Muscle of arm (tissue), 12 donors: ENCODE data around the gene GPR39. TPM values are rescaled to one million over a fixed set of nuclear protein-coding genes. Genes with fewer than 3 reads are reported as not detected.
A peak's percentile ranks its signal among the peaks of the same experiment; 100 is the strongest.
"Not testable (repeated sequence)": the region's sequence is repeated elsewhere in the genome, so short reads cannot be mapped to it uniquely, and the experiment has no call there.

Source experiments
- DNase-seq: peaks from one replicate; pipeline ENCODE4 v3.0.0-alpha.2; 2013
- polyA plus RNA-seq, 12 donors: library from polyadenylated mRNA; unstranded; fragments of 120-200 nt; gene quantifications; one replicate each; pipeline ENCODE4 v1.2.1, GENCODE V29; 2013; ENCODE audit not compliant: insufficient read length in 12 of 12

Gene GPR39
- polyA plus RNA-seq, 12 donors = 0.14 to 0.57 (median 0.21) TPM; not detected in 2

GRCh38 chr2:132496555-132496954 lies 80.0 kb downstream of the GPR39 start:
- DNase-seq = no peak

DNA sequence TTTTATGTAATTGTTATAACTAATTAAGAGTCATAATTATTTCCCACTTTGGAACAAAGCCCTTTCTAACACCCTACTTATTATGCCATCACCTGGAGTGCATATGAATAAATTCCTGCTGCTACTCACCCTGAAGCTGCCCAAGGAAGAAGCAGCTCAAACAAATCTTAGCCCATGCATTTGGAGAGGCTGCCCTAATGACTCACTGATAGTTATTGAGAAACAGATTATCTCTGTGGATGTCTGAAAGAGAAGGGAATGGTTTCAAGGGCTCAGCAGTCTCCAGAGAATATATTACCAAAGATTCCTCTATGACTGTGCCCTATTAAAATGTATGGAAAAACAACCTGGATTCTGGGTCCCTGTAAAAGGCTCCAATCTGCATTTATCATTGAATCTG lies 81.0 kb downstream of the GPR39 start:
- DNase-seq = no peak

DNA sequence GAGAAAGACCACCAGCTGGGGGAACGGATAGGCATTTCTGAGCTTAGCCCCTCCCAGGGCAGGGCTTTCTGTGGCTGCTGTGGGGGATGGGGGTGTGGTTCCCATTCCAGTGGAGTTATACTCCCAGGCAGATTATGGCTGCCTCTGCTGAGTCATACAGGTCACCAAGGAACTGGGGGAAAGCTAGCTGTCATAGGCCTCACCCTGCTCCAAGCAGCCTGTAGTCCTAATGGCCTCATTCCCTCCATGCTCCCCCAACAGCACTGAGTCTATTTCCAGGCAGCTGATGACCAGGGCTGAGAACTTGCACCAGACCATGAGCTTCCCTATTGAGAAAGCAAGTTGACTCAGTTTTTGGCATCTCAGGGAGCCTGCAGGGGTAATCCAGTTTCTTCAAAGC lies 87.1 kb downstream of the GPR39 start:
- no peak for DNase-seq

DNA sequence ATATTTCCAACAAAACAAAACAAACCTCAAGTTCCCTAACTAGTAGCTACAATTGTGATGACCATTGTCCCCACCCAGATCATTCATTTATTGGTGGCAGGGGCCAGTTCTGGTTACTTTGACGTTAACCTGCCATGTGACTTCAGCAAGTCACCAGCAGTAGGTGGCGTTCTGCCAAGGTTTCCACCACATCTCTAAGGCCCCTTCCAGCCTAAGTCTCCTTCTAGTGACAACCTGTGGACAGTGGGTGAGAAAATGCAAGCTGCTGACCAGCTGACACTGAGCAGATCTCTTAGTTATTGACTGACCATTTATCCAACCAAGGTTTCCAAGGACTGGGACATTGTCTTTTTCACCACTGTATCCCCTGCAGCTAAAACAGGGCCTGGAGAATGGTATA lies 98.4 kb downstream of the GPR39 start:
- DNase-seq = no peak

DNA sequence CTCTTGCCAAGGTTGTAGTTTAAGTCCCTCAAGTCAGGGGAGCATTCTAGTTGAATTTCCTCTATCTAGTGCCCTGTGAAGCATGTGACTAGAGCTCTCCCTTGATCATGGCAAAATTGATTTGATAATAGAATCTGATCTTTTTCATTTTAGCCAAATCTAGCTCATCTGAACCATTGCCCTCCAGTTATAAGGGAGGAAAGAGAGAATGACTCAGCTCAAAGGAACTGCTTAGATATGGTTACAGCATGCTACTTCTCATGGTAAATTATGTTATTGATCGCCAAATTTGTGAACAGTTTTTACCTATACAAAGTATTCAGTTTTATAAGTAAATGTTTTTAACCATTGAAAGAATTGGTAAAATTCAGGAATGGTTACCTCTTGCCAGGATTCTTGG lies 100.8 kb downstream of the GPR39 start:
- DNase-seq = no peak

DNA sequence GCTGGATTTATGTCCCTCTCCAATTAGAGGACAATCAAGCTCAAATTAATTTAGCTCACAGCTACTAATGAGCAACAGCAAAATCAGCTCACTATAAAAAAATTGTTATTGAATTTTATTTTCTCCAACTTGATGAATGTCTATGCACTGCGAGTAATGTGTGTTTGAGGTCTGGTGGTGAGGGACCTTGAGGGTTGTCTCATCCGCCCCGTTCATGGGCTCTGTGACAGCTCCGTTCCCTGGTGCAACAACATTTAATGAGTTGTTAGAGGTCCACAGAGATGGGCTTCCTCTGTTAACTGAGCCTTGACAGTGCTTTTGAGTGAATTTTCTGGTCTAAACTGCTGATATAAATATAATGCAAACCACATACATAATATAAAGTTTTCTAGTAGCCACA lies 101.7 kb downstream of the GPR39 start:
- no peak for DNase-seq

DNA sequence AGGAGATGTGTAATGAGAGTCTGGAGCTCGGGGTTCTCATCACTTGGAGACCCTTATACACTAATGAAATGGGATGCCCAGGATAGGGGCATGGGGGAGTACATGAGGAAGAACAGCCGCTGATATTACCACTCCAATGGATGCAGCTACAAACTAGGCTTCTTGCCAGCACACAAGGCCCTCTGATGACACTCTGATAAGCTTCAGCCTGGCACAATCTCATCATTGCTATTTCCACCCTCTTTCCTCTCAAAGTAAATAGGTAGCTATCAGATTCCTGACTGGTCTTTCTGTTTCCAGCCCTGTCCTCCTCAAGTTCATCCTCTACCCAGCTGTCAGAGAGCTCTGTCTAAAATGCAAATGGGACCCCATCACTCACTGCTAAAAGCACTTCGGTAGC lies 103.0 kb downstream of the GPR39 start:
- no peak for DNase-seq

GRCh38 chr2:132521341-132521740 lies 104.7 kb downstream of the GPR39 start:
- no peak for DNase-seq

DNA sequence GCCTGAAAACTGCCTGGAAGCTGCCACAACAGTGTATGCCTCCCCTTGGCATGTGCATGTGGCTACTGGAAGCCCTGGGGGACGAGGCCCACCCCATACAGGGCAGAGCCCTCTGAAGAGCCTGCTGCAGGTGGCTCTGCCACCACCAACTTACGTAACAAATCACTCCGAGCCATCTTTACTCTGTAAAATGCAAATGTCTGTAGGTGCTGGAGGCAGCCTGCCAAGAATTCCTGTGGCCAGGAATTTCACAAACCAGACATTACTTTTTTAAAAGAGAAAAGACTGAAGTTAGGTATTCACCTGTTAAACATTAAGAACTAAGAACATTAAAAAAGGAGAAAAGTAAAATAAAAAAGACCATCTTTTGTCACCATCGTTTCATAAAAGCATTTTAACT lies 106.3 kb downstream of the GPR39 start:
- DNase-seq = no peak

DNA sequence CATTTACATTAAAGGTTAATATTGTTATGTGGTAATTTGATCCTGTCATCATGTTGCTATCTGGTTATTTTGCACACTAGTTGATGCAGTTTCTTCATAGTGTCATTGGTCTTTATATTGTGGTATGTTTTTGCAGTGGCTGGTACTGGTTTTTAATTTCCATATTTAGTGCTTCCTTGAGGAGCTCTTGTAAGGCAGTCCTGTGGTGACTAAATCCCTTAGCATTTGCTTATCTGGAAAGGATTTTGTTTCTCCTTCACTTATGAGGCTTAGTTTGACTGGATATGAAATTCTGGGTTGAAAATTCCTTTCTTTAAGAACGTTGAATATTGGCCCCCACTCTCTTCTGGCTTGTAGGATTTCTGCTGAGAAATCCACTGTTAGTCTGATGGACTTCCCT lies 120.5 kb downstream of the GPR39 start:
- not testable (repeated sequence) for DNase-seq

DNA sequence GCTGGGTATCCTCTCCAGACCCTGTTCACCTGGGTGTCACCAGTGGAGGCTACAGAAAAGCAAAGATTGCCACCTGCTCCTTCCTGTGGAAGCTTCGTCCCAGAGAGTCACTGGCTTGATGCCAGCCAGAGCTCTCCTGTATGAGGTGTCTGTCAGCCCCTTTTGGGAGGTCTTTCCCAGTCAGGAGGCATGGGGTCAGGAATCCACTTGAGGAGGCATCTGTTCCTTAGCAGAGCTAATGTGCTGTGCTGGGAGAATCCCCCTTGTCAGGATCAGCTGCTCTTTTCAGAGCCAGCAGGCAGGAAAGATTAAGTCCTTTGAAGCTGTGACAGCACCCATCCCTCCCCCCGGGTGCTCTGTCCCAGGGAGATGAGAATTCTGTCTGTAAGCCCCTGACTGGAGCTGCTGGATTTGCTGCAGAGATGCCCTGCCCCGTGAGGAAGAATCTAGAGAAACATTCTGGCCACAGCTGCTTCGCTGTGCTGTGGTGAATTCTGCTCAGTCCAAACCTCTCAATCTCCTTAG lies 121.8 kb downstream of the GPR39 start:
- DNase-seq = no peak

DNA sequence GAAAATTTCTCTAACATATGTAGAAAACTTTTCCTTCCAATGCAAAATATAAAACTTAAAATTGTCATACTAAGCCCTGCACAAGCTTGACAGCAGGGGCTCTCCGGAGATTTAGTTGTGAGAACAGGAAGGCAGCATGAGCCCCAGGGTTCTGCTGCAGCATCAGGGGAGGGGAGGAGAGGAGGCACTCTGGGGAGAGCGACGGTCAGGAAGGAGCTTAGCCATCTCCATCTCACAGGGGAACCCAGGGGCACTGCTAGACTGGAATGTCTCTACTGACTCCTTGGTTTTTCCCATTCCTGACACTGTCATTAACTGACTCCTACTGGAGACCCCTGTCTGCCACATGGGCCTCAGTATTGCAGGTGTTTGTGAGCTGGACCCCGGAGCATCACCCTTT lies 123.6 kb downstream of the GPR39 start:
- no peak for DNase-seq

DNA sequence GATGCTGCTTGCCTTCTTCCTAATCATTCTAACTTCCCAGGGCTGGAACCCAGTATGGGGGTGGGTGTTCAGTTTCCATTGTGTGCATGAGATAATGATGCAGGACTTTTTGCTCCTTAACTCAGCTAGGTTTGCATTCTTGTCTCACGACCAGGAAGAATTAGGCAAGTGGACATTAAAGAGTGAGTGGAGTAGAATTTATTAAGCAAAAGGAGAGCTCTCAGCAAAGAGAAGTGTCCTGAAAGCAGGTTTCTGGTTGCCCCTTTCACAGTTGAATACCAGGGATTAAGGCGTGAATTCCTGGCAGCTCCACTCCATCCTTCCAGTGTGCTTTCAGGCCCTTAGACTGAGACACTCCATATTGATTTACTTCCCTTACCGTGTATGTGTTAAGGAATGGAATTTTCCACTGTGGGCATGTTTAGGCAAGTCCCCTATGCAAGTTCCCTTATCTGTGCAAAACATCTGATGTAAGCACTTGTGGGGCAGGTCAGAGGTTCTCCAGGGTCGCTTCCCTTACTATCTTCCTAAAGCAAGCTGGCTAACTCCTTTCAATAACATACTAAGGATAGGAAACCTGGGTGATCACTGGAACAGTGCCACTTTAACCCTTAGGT lies 126.5 kb downstream of the GPR39 start:
- DNase-seq = no peak

- no peak for DNase-seq
Observed at GRCh38 chr2:132544006-132544630, 127.5 kb downstream of the GPR39 start.

DNA sequence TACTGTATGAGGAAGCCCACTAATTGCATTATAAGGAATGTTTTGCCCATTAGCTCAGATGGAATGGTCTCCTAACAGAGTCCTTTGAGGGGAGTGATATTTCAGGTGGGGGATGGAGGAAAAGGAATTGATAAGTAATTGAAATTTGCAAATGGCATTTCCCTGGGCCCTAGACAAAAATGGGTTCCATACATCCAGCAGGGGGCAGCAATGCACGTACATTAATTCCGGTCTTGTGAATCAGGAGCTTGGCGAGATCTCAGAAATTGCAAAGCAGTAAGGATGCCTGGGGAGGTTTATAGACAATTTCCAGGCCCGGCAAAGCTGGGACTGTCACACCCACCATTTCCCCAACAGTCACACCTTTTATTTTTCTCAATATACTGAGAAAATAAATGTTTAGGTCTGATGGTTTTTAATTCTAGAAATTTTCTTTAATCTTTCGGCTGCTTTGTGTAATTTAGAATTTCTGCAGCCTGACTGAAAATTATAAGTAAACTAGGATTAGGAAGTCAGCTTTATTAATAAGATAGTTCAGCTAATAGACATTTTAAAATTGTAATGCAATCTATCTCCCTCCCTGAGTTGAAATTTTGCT lies 130.6 kb downstream of the GPR39 start:
- DNase-seq = peak; percentile 86

DNA sequence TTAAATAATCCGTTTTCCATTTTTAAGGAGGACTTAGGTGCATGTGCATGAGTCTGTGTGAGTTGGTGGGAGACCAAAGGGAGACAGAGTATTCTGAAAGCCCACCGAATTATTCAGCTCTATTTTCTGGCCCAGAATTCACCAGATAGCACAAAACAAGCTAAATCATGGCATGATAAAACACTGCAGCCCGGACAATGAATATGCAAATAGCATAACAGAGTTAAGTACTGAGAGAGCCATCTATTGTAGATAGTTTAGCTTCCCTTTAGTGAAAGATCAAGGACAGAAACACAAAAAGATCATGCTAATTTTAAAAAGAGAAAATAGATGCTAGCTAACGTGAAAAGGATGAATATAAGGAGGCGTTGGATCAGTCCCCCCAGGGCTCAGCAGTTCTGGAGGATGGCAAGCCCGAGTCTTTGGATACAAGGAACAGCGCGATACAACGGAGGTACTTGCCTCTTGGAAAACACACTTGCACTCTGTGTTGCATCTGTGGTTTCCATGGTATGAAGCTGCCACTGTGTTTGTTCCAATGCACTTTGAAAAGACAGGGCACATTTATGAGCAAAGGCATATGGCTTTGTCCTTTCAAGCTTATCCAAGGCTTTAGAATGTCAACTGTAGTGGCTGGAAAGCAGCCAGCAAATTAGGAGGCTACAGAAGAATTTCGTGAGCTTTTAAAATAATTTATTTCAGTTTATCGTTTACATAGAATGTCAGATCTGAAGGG lies 133.5 kb downstream of the GPR39 start:
- DNase-seq = no peak

DNA sequence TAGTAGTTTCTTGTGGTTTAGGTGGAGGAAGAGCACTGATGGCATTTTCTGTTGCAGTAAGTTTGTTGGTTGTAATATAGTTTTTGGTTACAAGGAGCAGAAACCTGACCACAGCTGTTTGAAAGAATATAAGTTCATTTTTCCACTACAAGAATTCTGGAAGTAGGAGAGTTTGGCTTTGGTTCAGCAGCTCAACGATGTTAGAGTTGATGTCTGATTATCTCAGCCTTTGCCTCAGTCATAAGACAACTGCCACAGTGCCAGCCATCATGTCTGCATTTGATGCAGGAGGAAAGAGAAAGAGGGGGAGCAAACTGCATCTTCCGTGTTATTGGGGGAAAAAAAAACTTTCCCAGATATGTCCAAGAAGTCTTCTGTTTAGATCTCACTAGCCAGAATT lies 134.3 kb downstream of the GPR39 start:
- DNase-seq = no peak

DNA sequence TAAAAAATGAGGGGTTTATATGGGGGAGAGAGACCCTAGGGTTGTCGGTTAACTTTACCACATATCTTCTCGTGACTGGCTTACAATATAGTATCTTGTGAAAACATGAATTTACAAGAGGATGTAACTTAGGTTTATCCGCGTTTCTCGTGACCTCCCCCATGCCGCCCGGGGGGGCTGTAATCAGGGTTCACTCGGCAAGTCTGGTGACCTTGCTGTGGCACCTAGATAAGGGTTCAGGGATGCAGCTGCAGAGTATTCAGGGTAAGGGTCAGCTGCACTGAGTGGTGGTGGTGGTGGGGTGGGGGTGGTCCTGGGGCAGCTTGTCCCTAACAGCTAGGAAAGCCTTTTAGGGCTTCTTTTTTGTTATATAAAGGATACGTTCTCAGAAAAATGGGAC lies 141.1 kb downstream of the GPR39 start:
- no peak for DNase-seq

DNA sequence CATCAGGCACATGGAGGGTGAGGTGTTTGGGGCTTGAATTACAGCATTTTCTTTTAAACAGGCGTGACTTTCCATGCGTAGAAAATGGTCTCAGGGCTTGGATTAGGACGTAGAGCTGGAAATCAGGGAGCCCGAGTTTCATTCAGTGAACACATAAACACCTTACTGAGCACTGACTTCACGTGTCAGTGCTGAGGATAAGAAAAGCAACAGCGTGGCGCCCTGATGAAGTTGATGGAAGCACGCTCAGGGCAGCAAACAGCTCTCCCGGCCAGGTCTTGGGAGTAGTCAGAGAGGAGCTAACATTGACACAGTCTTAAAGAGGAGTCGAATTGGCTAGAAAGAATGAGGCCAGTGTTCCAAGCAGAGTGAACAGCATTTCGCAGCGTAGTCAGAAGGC lies 142.7 kb downstream of the GPR39 start:
- no peak for DNase-seq

DNA sequence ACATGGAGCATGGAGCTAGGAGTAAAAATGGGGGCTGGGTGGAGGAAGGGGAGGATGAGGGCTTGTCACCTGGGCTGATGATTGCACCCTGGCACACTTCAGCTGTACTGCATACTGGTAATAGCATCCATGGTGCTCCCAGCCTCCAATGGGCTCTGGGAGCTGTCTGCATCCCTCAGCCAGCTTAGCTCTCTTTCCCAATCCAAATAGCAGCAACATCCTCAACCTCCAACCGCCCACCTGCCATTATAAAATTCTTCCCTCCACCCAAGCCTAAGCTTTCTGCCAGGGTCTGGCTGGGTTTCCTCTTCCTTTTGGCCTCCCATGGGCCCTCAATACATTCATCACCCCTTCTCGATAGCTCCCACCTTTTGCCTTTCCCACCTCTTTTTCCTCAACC lies 143.3 kb downstream of the GPR39 start:
- no peak for DNase-seq

DNA sequence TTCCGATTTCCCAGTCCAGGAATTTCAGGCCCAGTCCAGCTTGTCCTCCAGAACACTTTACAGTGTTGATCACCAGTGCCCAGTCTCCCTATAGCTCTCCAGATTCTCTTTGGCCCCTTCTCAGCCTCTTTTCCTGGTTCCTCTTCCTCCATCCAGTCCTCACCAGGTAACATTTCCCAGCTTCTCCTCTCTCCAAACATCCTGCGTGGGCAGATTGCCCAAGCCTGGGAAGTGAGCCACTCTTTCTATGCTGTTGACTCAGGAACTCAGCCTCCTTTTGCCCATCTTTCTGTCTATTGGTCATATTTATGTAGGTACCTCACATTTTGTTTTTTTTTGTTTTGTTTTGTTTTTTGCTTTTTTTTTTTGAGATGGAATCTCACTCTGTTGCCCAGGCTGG lies 144.0 kb downstream of the GPR39 start:
- no peak for DNase-seq

DNA sequence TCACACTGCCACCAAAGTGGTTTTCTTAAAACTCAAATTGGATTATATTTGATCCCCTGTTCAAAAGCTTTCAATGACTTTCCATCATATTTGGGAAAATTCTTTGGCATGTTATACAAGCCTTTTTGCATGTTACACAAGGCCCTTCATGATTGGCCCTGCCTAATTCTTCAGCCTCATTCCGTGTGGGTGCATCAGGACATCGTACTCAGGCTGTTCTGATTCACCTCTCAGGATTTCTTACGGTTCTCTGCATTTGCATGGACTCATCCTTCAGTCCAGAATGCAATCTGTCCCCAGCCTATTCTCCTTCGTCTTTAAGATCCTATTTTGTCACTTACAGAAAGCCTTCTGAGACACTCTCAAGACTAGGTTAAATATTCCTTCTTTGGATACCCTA lies 145.6 kb downstream of the GPR39 start:
- DNase-seq = no peak

GRCh38 chr2:132564065-132564464 lies 147.5 kb downstream of the GPR39 start:
- no peak for DNase-seq
